Ecto neural progenitor cell (in vitro differentiated cells): ENCODE measurements around the gene FBP1.

ENCODE experiments used
- DNase-seq: peaks from one replicate; pipeline ENCODE4 v3.0.0-alpha.2; 2018; ENCODE audit warnings: low spot score

The FBP1 gene

GRCh38 chr9:94639061-94639998 is at the start of gene FBP1:
Gene FBP1, minus strand, starts transcription at chr9:94639518. Its CDS starts 208 bp downstream, at chr9:94639310.
- peak; percentile 69 for DNase-seq

- no peak for DNase-seq
Measured at GRCh38 chr9:94687451-94687850, 48.1 kb upstream of the FBP1 start.

- DNase-seq, result no peak
Measured at GRCh38 chr9:94685359-94685758, 46.0 kb upstream of the FBP1 start.

GRCh38 chr9:94681508-94681907 is 42.2 kb upstream of the FBP1 start:
- DNase-seq, result peak; percentile 70

- no peak for DNase-seq
Measured at GRCh38 chr9:94680621-94681020, 41.3 kb upstream of the FBP1 start.

- no peak for DNase-seq
Measured at GRCh38 chr9:94680020-94680419, 40.7 kb upstream of the FBP1 start.

- no peak for DNase-seq
Measured at GRCh38 chr9:94679587-94679986, 40.3 kb upstream of the FBP1 start.

- DNase-seq, result no peak
Measured at GRCh38 chr9:94677929-94678328, 38.6 kb upstream of the FBP1 start.

- no peak for DNase-seq
Measured at GRCh38 chr9:94676446-94677131, 37.3 kb upstream of the FBP1 start.

GRCh38 chr9:94675008-94675881 is 35.9 kb upstream of the FBP1 start:
- no peak for DNase-seq

GRCh38 chr9:94672811-94673487 is 33.6 kb upstream of the FBP1 start:
- DNase-seq, result no peak

- no peak for DNase-seq
Measured at GRCh38 chr9:94668928-94669729, 29.8 kb upstream of the FBP1 start.

- no peak for DNase-seq
Measured at GRCh38 chr9:94668418-94668927, 29.2 kb upstream of the FBP1 start.

- DNase-seq, result no peak
Measured at GRCh38 chr9:94666364-94667099, 27.2 kb upstream of the FBP1 start.

GRCh38 chr9:94665613-94666012 is 26.3 kb upstream of the FBP1 start:
- no peak for DNase-seq

GRCh38 chr9:94664801-94665200 is 25.5 kb upstream of the FBP1 start:
- DNase-seq, result no peak

GRCh38 chr9:94663640-94664039 is 24.3 kb upstream of the FBP1 start:
- DNase-seq, result no peak

GRCh38 chr9:94663140-94663539 is 23.8 kb upstream of the FBP1 start:
- no peak for DNase-seq

- DNase-seq, result no peak
Measured at GRCh38 chr9:94657021-94657725, 17.9 kb upstream of the FBP1 start.
